NT2/D1 (cell line): ENCODE measurements around the gene MAP6D1.

ENCODE experiments used
- DNase-seq: peaks from one replicate; pipeline ENCODE4 v3.0.0-alpha.2; 2011; ENCODE audit warnings: low read depth, low spot score
- H3K27me3 ChIP-seq: 2 replicates; pipeline ENCODE4 v1.6.0; 2011; ENCODE audit warnings: mild to moderate bottlenecking; ENCODE audit not compliant: insufficient read length, insufficient read depth
- H3K36me3 ChIP-seq: 2 replicates; pipeline ENCODE4 v1.6.1; 2011; ENCODE audit warnings: mild to moderate bottlenecking, low read length, mixed read lengths; ENCODE audit not compliant: insufficient read depth, insufficient read length
- H3K4me1 ChIP-seq: 2 replicates; pipeline ENCODE4 v1.5.1; 2011; ENCODE audit not compliant: insufficient read depth, insufficient read length
- H3K4me3 ChIP-seq: 2 replicates; pipeline ENCODE4 v1.5.1; 2011; ENCODE audit warnings: low read depth; ENCODE audit not compliant: insufficient read length
- H3K9ac ChIP-seq: 2 replicates; pipeline ENCODE4 v1.6.0; 2011; ENCODE audit warnings: low read depth; ENCODE audit not compliant: insufficient read length
- H3K9me3 ChIP-seq: 2 replicates; pipeline ENCODE4 v1.5.1; 2011; ENCODE audit warnings: mild to moderate bottlenecking, low read length; ENCODE audit not compliant: insufficient read depth
- SUZ12 ChIP-seq: IDR thresholded peaks from 2 replicates; pipeline ENCODE4 v1.6.1; 2011; ENCODE audit not compliant: insufficient read length, insufficient read depth; ENCODE audit errors: extremely low read depth
- YY1 ChIP-seq: IDR thresholded peaks from 2 replicates; pipeline ENCODE4 v1.6.1; 2011; ENCODE audit not compliant: insufficient read length, insufficient read depth
- ZNF274 ChIP-seq: IDR thresholded peaks from 2 replicates; pipeline ENCODE4 v1.6.1; 2011; ENCODE audit warnings: mild to moderate bottlenecking, low read depth, low read length

Gene MAP6D1

GRCh38 chr3:183833516-183833915 lies 8.1 kb upstream of the MAP6D1 start:
- Histone ChIP-seq H3K27me3 (no peaks in the 10 kb centered on the region), H3K36me3 (peaks cover 63% of the 10 kb centered on the region), H3K9me3 (no peaks in the 10 kb centered on the region), H3K9ac (no peak overlapping the region), H3K4me1 (no peaks in the 10 kb centered on the region), H3K4me3 (no peak overlapping the region)
- no peak for TF ChIP-seq SUZ12
- no peak for TF ChIP-seq YY1
- TF ChIP-seq ZNF274: no peak
- DNase-seq: no peak

GRCh38 chr3:183830187-183830586 lies 4.8 kb upstream of the MAP6D1 start:
- TF ChIP-seq ZNF274 (no peak), YY1 (no peak), SUZ12 (no peak)
- peaks cover 56% of the 10 kb centered on the region for H3K36me3 ChIP-seq
- peaks cover 3% of the 10 kb centered on the region for H3K4me1 ChIP-seq
- H3K27me3 ChIP-seq: no peaks in the 10 kb centered on the region
- H3K9ac ChIP-seq: no peak overlapping the region
- H3K4me3 ChIP-seq: no peak overlapping the region
- H3K9me3 ChIP-seq: no peaks in the 10 kb centered on the region
- DNase-seq: no peak

GRCh38 chr3:183829466-183829865 lies 4.1 kb upstream of the MAP6D1 start:
- no peaks in the 10 kb centered on the region for H3K9me3 ChIP-seq
- peaks cover 3% of the 10 kb centered on the region for H3K4me1 ChIP-seq
- DNase-seq: no peak
- H3K27me3 ChIP-seq: peaks cover 2% of the 10 kb centered on the region
- TF ChIP-seq YY1 (no peak), ZNF274 (no peak), SUZ12 (no peak)
- H3K4me3 ChIP-seq: no peak overlapping the region
- H3K9ac ChIP-seq: no peak overlapping the region
- peaks cover 56% of the 10 kb centered on the region for H3K36me3 ChIP-seq

- no peak for DNase-seq
- Histone ChIP-seq H3K4me3 (no peak overlapping the region), H3K27me3 (peaks cover 7% of the 10 kb centered on the region), H3K9ac (no peak overlapping the region), H3K9me3 (no peaks in the 10 kb centered on the region), H3K4me1 (peaks cover 3% of the 10 kb centered on the region), H3K36me3 (peaks cover 46% of the 10 kb centered on the region)
- no peak for TF ChIP-seq ZNF274
- no peak for TF ChIP-seq SUZ12
- TF ChIP-seq YY1: no peak
These were observed 3.1 kb upstream of the MAP6D1 start for GRCh38 chr3:183828538-183828870.

GRCh38 chr3:183827809-183828537 lies 2.6 kb upstream of the MAP6D1 start:
- Histone ChIP-seq H3K36me3 (peaks cover 41% of the 10 kb centered on the region), H3K27me3 (peaks cover 7% of the 10 kb centered on the region), H3K4me1 (peaks cover 3% of the 10 kb centered on the region), H3K4me3 (no peak overlapping the region), H3K9ac (no peak overlapping the region), H3K9me3 (no peaks in the 10 kb centered on the region)
- no peak for TF ChIP-seq ZNF274
- no peak for TF ChIP-seq SUZ12
- no peak for TF ChIP-seq YY1
- no peak for DNase-seq

- Histone ChIP-seq H3K36me3 (peaks cover 32% of the 10 kb centered on the region), H3K4me1 (peaks cover 7% of the 10 kb centered on the region), H3K9ac (no peak overlapping the region), H3K27me3 (peaks cover 7% of the 10 kb centered on the region), H3K9me3 (no peaks in the 10 kb centered on the region), H3K4me3 (no peak overlapping the region)
- DNase-seq: no peak
- TF ChIP-seq YY1: no peak
- no peak for TF ChIP-seq SUZ12
- no peak for TF ChIP-seq ZNF274
These were observed 1.3 kb upstream of the MAP6D1 start for GRCh38 chr3:183826448-183827250.

- H3K36me3 ChIP-seq: peaks cover 26% of the 10 kb centered on the region
- peaks cover 7% of the 10 kb centered on the region for H3K4me1 ChIP-seq
- H3K9ac ChIP-seq: peak overlapping the region; percentile 90
- H3K4me3 ChIP-seq: peak overlapping the region; percentile 83
- H3K27me3 ChIP-seq: peaks cover 7% of the 10 kb centered on the region
- TF ChIP-seq ZNF274 (no peak), YY1 (no peak), SUZ12 (no peak)
- no peak for DNase-seq
- H3K9me3 ChIP-seq: no peaks in the 10 kb centered on the region
These were observed 469 bp downstream of the MAP6D1 start for GRCh38 chr3:183824761-183825455.
